ENCODE measurements around the gene OGFRL1.
"Not testable (repeated sequence)": the region's sequence is repeated elsewhere in the genome, so short reads cannot be mapped to it uniquely, and the experiment has no call there.

The OGFRL1 gene

GRCh38 chr6:71288228-71289038 lies at the start of gene OGFRL1:
OGFRL1 (plus strand) TSS chr6:71288811; CDS start chr6:71288937, 126 bp downstream.
- DNase-seq = peak; percentile 26 to 68

- DNase-seq = no peak
Observed at GRCh38 chr6:71239694-71240093, 48.9 kb upstream of the OGFRL1 start.

DNA sequence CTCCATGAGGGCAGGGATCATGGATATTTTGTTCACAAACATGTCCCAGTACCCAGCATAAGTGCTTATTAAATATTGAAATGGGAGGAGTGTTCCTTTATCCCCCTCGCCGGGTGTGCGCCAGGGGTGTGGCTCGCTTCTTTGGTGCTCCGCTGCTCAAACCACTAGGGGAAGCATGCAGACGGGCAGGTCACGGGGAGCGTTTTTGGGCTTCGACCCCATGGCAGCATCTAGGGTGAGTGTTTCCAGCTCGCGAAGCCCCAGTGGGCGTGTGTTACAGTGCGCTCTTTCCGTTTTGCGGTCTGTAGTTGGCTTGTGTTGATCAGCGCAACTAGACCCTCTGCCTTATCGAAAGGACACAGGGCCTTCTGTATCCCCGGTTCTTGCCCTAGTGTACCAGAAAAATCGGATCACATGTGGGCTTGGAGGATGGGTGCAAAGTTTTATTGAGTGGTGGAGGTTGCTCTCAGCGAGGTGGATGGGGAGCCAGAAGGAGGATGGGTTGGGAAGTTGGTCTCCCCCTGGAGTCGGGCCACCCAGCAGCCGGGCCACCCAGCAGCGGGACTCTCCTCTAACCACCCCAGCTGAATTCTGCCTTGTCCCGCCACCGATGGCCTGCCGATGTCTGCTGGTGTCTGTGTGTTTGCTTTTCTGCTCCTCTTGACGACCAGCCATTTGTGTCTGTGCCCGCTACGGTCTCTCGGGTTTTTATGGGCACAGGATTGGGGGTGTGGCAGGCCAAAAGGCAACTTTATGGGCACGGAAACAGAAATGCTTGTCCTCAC lies 43.2 kb upstream of the OGFRL1 start:
- DNase-seq = no peak

DNA sequence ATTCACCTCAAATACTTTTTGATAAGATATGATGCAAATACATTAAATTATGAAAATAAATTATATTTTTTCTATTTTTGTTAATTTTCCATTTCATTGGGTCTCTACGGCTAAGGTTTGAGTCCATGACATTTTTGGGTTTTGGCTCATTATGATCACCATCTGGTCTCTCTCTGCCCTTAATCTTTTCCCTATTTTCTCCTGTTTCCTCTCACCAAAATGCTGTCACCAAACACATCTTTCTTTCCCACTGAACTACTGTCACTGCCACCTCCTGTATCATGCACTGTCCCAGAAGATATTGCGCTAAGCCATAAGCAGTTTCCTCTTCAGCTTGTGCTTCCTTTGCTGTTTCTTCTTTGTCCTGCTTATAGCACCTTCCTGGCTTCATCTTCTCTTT lies 42.0 kb upstream of the OGFRL1 start:
- DNase-seq = peak; percentile 9 to 22

DNA sequence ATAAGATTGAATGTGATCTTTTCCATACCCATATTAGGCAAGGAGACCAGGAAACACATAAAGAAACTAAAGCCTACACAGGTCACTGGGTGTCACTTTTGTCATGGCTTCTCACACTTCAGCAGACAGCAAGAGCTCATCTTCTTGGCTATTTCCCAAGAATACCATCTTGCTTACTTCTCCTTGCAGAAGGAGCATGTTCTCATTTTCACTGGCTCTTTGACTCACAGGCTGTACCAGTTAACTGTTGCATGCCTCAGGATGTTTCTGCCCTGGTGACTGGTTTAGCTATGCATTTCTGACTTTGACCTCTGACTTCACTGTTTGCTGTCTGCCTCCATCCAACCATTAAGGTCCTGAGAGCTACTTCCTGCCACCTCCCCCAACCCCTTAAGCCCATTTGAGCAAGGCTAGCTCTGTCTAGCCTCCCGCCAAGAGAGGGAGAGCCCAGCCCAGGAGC lies 40.3 kb upstream of the OGFRL1 start:
- DNase-seq = peak in 1 of 2 experiments; percentile 65

DNA sequence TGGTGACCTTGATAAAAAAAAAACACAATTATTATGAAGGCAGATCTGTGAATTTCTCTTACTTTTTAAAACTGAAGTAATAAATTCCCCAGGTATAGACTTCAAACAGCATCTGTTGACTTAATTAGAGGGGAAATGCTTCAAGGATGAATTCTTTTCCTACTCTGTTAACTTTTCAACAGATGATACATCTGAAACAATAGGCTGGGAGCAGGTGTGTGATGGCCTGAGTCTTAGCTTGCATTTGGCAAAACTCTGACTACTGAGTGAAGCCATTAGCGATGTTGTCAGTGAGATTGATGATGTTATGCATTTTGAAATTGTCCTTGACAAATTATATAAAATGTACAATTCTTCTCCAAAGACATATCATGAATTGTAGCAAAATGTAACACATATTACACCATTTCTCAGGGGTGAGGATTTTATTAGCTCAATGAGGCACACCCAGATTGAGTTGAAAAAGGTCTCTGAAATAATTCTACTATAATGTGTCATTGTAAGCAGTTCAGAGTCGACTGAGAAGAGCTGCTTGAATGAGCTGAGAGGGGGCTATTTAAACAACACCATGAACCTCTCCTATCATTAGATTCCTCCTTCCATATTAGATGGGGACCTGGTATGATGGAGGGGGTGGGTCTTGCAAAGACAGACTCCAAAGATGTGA lies 39.6 kb upstream of the OGFRL1 start:
- no peak for DNase-seq

- no peak for DNase-seq
Observed at GRCh38 chr6:71250099-71250602, 38.5 kb upstream of the OGFRL1 start.

DNA sequence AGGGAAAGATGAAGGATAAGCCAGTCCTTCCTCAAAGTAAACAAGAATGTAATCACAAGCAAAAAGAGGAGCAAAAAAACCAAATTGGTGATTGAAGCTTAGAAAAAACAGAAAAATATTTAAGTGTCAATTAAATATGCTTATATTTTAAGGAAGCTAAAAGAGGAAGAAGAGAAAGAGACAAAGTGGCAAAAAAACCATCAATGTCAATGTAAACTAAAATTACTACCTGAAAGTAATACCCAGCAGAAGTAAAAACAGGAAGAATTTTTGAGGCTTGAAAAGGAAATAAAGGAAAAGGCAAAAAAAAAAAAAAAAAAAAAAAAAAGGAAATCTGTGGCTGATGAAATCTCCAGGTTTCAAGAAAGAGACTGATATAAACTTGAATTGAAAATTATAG lies 36.2 kb upstream of the OGFRL1 start:
- DNase-seq = no peak

DNA sequence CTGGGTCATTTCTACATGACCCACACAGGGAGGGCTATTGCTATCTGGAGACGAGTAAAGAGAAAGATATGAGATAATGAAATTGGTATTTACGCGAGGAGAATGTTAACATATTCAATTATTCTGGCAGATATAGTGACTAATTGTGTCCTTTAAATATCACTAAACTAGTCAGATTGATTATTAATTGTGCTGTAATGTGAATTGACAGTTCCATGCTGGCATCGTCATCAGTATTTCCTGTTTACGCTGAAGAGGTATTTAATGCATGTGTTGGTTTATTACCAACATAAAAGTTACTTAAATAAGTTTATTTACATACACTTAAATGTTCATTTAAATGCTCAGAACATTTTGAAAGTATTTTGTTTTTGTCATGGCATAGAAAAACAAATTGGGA lies 35.7 kb upstream of the OGFRL1 start:
- no peak for DNase-seq

DNA sequence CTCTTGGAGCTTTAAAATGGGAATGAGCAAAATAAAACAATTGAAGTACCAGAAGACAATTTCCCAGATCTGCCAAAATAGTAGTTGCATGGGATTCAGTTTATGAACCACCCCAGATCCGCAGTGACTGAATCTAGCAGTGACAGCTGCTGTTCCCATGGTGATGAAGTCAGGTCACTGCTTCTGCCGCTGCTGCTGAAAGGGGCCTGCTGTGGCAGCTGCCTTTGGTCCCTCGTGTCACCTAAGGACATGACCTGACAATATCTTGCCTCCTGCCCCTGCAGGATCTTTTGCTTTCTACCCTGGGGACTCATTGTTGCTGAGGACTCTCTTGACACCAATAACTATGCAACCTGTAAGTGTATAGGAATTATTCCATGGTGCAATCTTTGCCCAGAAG lies 34.3 kb upstream of the OGFRL1 start:
- DNase-seq = peak in 1 of 2 experiments; percentile 1

- no peak for DNase-seq
Observed at GRCh38 chr6:71258078-71258866, 30.3 kb upstream of the OGFRL1 start.

- no peak for DNase-seq
Observed at GRCh38 chr6:71259888-71260604, 28.6 kb upstream of the OGFRL1 start.

GRCh38 chr6:71262914-71263313 lies 25.7 kb upstream of the OGFRL1 start:
- DNase-seq = no peak

- not testable (repeated sequence) for DNase-seq
Observed at GRCh38 chr6:71266392-71266791, 22.2 kb upstream of the OGFRL1 start.

- no peak for DNase-seq
Observed at GRCh38 chr6:71268735-71269437, 19.7 kb upstream of the OGFRL1 start.

DNA sequence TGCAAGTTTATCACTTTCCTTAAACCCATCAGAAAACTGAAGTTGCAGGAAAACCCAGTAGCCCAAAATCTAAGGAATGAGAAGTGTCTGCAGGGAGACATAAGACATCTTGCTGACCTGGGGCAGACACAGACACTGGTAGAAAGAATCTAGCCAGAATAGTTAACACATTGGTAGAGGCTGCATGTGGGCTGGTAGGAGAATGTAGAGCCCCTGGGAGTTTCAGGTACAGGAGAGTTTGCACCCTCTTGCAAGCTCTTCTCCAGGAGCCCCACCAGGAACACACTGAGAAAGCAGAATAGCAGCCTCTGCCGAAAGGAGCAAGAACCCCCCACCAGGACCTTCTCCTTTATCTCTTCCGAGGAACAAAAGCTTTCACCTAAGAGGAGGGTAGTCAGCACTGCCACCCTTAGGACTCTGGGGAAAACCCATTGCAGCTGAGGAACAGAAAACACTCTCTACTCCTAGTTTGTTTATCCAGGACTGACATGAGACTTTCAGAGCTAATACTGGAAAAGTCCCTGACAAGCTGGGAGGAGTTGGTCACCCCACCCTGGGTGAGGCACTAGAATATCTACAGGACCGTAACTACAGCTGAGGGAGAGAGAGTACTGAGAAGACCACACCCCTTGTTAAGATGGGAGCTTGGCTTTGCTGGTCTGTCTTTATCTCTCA lies 10.5 kb upstream of the OGFRL1 start:
- no peak for DNase-seq

- DNase-seq = no peak
Observed at GRCh38 chr6:71279321-71279720, 9.3 kb upstream of the OGFRL1 start.

DNA sequence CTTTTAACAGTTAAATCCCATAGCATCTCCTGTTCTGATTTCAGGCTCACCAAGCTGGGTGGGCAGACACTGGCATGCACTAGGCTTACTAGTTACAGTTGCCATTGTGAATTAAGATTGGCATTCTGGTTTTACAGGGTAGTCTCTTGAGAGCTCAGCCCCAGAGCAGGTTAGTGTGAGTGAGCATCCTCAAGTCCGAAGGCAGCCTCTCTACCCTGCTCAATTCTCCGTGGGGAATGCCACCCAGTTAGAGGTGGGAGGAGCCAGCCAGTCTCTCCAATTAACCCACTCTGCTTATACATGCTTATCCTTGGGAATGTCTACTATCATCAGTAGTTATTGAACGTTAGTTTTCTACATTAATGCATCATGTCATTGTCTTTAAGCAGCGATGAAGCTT lies 8.9 kb upstream of the OGFRL1 start:
- DNase-seq = no peak

DNA sequence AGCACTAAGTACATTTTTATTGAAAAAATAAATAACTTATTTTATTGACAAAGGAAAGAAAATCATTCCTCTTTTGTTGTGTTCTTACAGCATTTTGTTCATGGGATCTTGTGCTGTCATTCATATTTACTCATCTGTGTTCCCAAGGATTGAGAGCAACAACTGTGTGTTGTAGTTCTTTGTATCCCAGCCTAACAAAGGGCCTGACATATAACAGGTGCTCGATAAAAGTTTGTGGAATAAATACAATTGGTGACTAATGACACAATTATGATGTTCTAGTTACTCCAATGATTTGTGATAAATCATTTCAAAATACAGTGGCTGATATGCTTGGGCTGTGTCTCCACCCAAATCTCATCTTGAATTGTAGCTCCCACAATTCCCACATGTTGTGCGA lies 7.9 kb upstream of the OGFRL1 start:
- no peak for DNase-seq

GRCh38 chr6:71284785-71285184 lies 3.8 kb upstream of the OGFRL1 start:
- no peak for DNase-seq

GRCh38 chr6:71287038-71287437 lies 1.6 kb upstream of the OGFRL1 start:
- no peak for DNase-seq

Measured in NCI-H446 (cell line).